ENCODE data around the gene RGMB. TPM values are rescaled to one million over a fixed set of nuclear protein-coding genes. Genes with fewer than 3 reads are reported as not detected.

The RGMB gene
- total RNA-seq, 1 donor from 2014 or later, result 34.6 TPM

- no peak for DNase-seq (ENCODE audit: low spot score in 2 of 2)
- no peak for FAIRE-seq
Measured at GRCh38 chr5:98767581-98767980, 5.9 kb upstream of the RGMB start.

- peak; percentile 48 to 56 for DNase-seq (ENCODE audit: low spot score in 2 of 2)
- FAIRE-seq, result no peak
Measured at GRCh38 chr5:98768160-98768959, 5.1 kb upstream of the RGMB start.

GRCh38 chr5:98768960-98769209 lies 4.6 kb upstream of the RGMB start:
- FAIRE-seq, result no peak

GRCh38 chr5:98769210-98769958 lies 4.1 kb upstream of the RGMB start:
- no peak for FAIRE-seq
- peak; percentile 36 to 63 for DNase-seq (ENCODE audit: low spot score in 2 of 2)

More at GRCh38 chr5:98768960-98769209, 4.6 kb upstream of the RGMB start:
- DNase-seq (ENCODE audit: low spot score in 2 of 2), result peak in 1 of 2 donors; percentile 45

GRCh38 chr5:98769959-98770208 lies 3.6 kb upstream of the RGMB start:
- no peak for FAIRE-seq
- DNase-seq (ENCODE audit: low spot score in 2 of 2), result no peak

- FAIRE-seq, result no peak
- DNase-seq (ENCODE audit: low spot score in 2 of 2), result peak in 1 of 2 donors; percentile 48
Measured at GRCh38 chr5:98770209-98770910, 3.1 kb upstream of the RGMB start.

- peak in 1 of 2 donors; percentile 46 for DNase-seq (ENCODE audit: low spot score in 2 of 2)
Measured at GRCh38 chr5:98770911-98771322, 2.5 kb upstream of the RGMB start.

GRCh38 chr5:98771382-98772109 lies 1.9 kb upstream of the RGMB start:
- FAIRE-seq, result no peak
- DNase-seq (ENCODE audit: low spot score in 2 of 2), result peak; percentile 51 to 73

More at GRCh38 chr5:98770911-98771322, 2.5 kb upstream of the RGMB start:
- no peak for FAIRE-seq

GRCh38 chr5:98772415-98773213 lies 849 bp upstream of the RGMB start:
- DNase-seq (ENCODE audit: low spot score in 2 of 2), result peak; percentile 41 to 50
- no peak for FAIRE-seq

GRCh38 chr5:98773214-98773463 lies 324 bp upstream of the RGMB start:
- DNase-seq (ENCODE audit: low spot score in 2 of 2) (no peak), FAIRE-seq (no peak)

- FAIRE-seq (no peak), DNase-seq (ENCODE audit: low spot score in 2 of 2) (peak in 1 of 2 donors; percentile 30)
Measured at GRCh38 chr5:98774192-98775033, 950 bp downstream of the RGMB start.

- FAIRE-seq, result no peak
- no peak for DNase-seq (ENCODE audit: low spot score in 2 of 2)
Measured at GRCh38 chr5:98775246-98776065, 2.0 kb downstream of the RGMB start.

- FAIRE-seq (no peak), DNase-seq (ENCODE audit: low spot score in 2 of 2) (no peak)
Measured at GRCh38 chr5:98776066-98776705, 2.7 kb downstream of the RGMB start.

- no peak for FAIRE-seq
Measured at GRCh38 chr5:98777295-98777694, 3.8 kb downstream of the RGMB start.

GRCh38 chr5:98779264-98779877 lies 5.9 kb downstream of the RGMB start:
- FAIRE-seq, result no peak

More at GRCh38 chr5:98777295-98777694, 3.8 kb downstream of the RGMB start:
- no peak for DNase-seq (ENCODE audit: low spot score in 2 of 2)

GRCh38 chr5:98780390-98780789 lies 6.9 kb downstream of the RGMB start:
- FAIRE-seq, result no peak
- no peak for DNase-seq (ENCODE audit: low spot score in 2 of 2)

More at GRCh38 chr5:98779264-98779877, 5.9 kb downstream of the RGMB start:
- no peak for DNase-seq (ENCODE audit: low spot score in 2 of 2)

GRCh38 chr5:98781520-98781919 lies 8.1 kb downstream of the RGMB start:
- DNase-seq (ENCODE audit: low spot score in 2 of 2) (no peak), FAIRE-seq (no peak)

GRCh38 chr5:98781964-98782363 lies 8.5 kb downstream of the RGMB start:
- no peak for FAIRE-seq
- no peak for DNase-seq (ENCODE audit: low spot score in 2 of 2)

All from frontal cortex (tissue), 4 donors.